SK-N-SH treated with all-trans-retinoic acid at 6 μM for 48 hours (cell line): Measurements from ENCODE around the gene DUSP16.

ENCODE experiments used
- CSDC2 ChIP-seq: fragments of 250-450 bp; sonication (Bioruptor Pico); IDR thresholded peaks from 2 replicates; pipeline ENCODE4 v1.5.0; 2020; ENCODE audit warnings: mild to moderate bottlenecking, moderate library complexity
- CSRNP3 ChIP-seq: fragments of 250-450 bp; sonication (Bioruptor Pico); IDR thresholded peaks from 2 replicates; pipeline ENCODE4 v1.5.1; 2021; ENCODE audit warnings: mild to moderate bottlenecking, moderate library complexity
- ZFP3 ChIP-seq: fragments of 250-450 bp; sonication (Bioruptor Pico); IDR thresholded peaks from 2 replicates; pipeline ENCODE4 v1.5.0; 2020; ENCODE audit warnings: mild to moderate bottlenecking, moderate library complexity
- ZFP30 ChIP-seq: fragments of 450-650 bp; formaldehyde crosslinking; IDR thresholded peaks from 2 replicates; pipeline ENCODE4 v1.5.0; 2022; ENCODE audit warnings: mild to moderate bottlenecking, moderate library complexity

GRCh38 chr12:12590961-12591360 lies 28.3 kb upstream of the DUSP16 start:
- TF ChIP-seq ZFP30 = no peak
- no peak for TF ChIP-seq CSDC2
- no peak for TF ChIP-seq ZFP3
- no peak for TF ChIP-seq CSRNP3 (CRISPR knock-in tag)
